ENCODE data around the gene TAF1B.

The TAF1B gene

DNA sequence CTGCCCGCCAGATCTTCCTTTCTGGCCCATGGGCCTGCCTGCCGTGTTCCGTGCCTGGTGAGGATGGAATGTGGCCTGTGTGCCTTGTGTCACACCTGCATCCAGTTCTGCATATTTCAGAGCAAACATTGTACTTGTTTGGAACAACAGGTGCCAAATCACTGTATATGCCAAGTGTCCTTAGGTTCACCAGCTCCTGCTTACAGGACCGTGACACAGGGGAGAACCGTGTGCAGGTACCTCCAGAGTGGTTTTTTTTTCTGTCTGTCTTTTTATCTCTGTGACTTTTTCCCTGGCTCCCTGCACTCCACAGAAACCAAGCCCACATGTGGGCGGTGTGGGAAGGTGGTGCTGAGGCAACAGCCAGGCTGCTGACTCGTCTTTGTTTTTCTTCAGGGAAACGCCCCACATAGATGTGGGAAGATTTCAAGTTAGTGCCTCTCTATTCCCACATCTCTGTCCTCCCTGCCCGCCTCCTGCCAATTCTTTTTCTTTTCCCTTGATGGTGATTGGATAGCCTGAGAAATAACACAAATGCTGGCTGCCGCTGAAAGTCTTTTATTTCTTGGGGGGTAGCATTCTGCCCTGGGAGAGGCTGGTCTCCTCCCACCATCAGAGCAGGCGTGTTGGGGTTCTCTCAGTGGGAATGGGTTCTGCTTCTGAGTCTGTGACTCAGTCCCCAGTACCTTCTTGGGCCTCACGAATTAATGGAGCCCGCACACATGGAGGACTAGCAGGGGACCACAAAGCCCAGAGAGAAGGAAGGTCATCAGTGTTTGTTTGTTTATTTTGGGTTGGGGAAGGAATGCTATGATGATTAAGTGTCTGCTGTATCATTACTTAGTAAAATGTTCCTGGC, 129.6 kb downstream of the TAF1B start:
- DNase-seq (ENCODE audit: insufficient read length, low spot score) = no peak
- FAIRE-seq = peak; percentile 83
- TF ChIP-seq POLR2A (IDR thresholded peaks at IDR 0.05; ENCODE audit: low read depth, low read length) = no peak

DNA sequence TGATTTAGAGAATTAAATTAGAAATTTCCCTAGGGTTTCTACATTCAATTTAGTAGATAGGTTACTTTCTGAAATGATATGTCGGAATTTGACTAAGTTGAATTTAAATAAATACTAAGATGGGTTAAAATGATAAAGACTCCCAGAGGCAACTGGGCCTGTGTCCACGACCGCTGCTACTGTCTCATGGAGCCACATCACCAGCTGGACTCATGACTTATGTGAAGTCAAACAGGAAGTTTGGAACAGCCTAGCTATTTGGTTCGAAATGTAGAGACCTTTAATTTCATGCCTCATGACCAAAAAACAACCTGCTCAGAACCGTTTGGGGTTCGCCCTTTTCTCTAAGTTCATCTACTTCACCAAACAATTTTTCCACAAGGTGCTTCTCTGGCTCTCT, 130.4 kb downstream of the TAF1B start:
- FAIRE-seq (no peak), DNase-seq (ENCODE audit: insufficient read length, low spot score) (no peak)
- no peak for TF ChIP-seq POLR2A (IDR thresholded peaks at IDR 0.05; ENCODE audit: low read depth, low read length)

DNA sequence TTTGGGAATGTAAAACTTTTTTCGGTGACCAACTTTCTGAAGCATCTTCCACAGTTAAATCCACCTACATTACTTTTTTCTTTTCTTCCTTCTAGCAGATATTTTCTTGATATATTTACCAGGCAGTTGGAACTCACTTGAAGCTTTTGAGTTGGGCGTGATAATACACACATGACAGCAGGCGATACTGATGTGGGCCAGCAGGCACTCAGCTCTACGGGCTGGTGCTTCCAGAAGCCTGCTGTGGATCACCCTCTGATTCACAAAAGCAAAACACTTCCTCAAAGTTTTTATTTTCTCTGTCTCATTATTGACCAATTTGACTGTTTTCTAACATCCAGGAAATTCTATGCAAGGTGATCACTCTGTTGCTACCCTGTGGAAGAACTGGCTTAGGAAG, 131.1 kb downstream of the TAF1B start:
- no peak for FAIRE-seq
- DNase-seq (ENCODE audit: insufficient read length, low spot score) = no peak
- no peak for TF ChIP-seq POLR2A (IDR thresholded peaks at IDR 0.05; ENCODE audit: low read depth, low read length)

GRCh38 chr2:9975328-9975727, 132.1 kb downstream of the TAF1B start:
- TF ChIP-seq POLR2A (IDR thresholded peaks at IDR 0.05; ENCODE audit: low read depth, low read length) = no peak
- FAIRE-seq = no peak
- no peak for DNase-seq (ENCODE audit: insufficient read length, low spot score)

DNA sequence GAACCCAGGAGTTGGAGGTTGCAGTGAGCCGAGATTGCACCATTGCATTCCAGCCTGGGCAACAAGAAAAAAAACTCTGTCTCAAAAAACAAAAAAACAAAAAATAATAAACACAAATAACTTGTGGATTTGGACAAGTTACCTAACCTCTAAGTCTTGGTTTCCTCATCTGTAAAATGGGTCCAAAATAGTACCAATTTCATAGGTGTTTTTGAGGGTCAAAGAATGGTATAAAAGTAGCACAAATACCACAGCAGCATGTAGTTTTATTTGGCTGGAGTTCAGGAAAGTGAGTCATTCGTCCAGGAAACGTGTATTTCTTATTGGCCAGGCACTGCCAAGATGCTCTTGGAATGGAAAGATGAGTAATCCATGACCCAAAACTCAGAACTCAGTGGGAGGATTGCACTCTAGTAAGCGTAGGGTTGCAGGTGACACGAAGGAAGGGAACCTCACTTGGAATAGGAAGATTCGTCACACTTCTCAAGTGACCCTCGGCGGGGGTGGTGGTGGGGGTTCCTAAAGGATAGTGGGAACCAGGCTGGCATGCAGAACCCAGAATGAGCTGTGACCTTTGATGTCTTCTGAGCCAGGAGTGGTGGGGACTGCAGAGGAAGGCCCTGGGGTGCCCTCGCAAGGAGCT, 132.7 kb downstream of the TAF1B start:
- TF ChIP-seq POLR2A (IDR thresholded peaks at IDR 0.05; ENCODE audit: low read depth, low read length) = no peak
- FAIRE-seq (peak; percentile 99), DNase-seq (ENCODE audit: insufficient read length, low spot score) (peak; percentile 86)

- DNase-seq (ENCODE audit: insufficient read length, low spot score) = no peak
- TF ChIP-seq POLR2A (IDR thresholded peaks at IDR 0.05; ENCODE audit: low read depth, low read length) = no peak
- FAIRE-seq = no peak
Measured at GRCh38 chr2:9979977-9980376, 136.7 kb downstream of the TAF1B start.

DNA sequence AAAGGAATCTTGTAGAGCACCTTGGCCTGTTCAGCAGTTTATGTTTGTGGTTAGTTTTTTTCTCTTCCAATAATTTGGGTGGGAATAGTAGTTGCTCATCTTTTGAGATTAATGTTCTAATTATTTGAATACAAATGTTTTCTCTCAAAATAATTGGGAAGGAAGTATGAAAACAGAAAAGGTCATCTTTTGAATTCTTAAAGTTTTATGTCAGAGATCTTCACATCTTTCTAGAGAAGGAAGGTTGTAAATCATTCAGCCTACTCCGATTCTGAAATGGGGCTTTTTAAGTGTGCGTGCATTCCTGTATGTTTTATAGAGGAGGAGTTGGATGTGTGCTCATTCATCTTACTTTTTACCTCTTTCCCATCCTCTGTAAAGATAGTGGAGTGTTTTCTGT, 137.2 kb downstream of the TAF1B start:
- DNase-seq (ENCODE audit: insufficient read length, low spot score) = no peak
- no peak for TF ChIP-seq POLR2A (IDR thresholded peaks at IDR 0.05; ENCODE audit: low read depth, low read length)
- no peak for FAIRE-seq

DNA sequence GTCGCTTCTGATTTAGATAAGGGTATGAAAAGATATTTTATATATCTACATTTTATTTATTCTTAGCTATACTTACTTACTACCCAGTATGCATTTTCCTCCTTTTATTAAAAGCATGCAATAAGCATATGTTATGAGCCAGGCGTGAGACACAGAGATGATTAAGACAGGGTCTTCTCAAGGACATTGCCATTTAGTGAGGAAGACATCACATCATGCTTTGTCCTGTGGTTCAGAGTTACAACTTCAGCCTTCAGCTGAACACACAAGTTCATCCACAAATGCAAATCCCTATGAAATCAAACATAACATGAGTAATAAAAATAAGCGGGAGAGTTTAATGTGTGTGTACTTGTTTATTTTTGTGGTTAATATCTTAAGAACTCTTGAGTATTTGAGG, 138.4 kb downstream of the TAF1B start:
- TF ChIP-seq POLR2A (IDR thresholded peaks at IDR 0.05; ENCODE audit: low read depth, low read length) = no peak
- no peak for FAIRE-seq
- DNase-seq (ENCODE audit: insufficient read length, low spot score) = no peak

- TF ChIP-seq POLR2A (IDR thresholded peaks at IDR 0.05; ENCODE audit: low read depth, low read length) = no peak
- FAIRE-seq (no peak), DNase-seq (ENCODE audit: insufficient read length, low spot score) (no peak)
Measured at GRCh38 chr2:9982248-9982647, 139.0 kb downstream of the TAF1B start.

GRCh38 chr2:9982891-9983290, 139.6 kb downstream of the TAF1B start:
- DNase-seq (ENCODE audit: insufficient read length, low spot score) (no peak), FAIRE-seq (no peak)
- no peak for TF ChIP-seq POLR2A (IDR thresholded peaks at IDR 0.05; ENCODE audit: low read depth, low read length)

GRCh38 chr2:9983401-9984216, 140.3 kb downstream of the TAF1B start:
- TF ChIP-seq POLR2A (IDR thresholded peaks at IDR 0.05; ENCODE audit: low read depth, low read length) = no peak
- no peak for DNase-seq (ENCODE audit: insufficient read length, low spot score)
- FAIRE-seq = no peak

Data from H54 (cell line).